Activated CD8-positive, alpha-beta memory T cell treated with anti-CD3 and anti-CD28 coated beads for 24 hours (primary cell): Measurements from ENCODE around the gene ZCWPW1.
"Not testable (repeated sequence)": the region's sequence is repeated elsewhere in the genome, so short reads cannot be mapped to it uniquely, and the experiment has no call there.

ENCODE experiments used
- DNase-seq: peaks from one replicate; pipeline ENCODE4 v3.0.0-alpha.2; 2020

The ZCWPW1 gene

DNA sequence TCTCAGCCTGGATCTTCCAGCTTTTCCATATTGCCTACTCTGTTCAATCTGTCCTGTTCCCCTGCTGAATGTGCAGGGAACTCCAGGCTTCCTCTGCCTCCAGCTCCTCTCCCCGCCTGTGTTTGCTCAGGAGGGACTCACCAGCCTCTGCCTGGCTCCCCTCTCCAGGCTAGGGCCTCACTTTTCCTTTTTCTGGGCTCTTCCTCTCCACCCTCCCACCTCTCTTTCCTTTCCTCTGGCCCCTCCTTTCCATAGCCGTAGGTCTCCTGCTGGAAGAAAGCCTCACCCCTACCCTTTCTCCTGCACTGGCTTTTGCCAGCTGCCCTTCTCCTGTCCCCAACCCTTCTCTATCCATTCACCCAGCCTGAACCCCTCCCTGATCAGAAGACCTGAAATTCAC lies 30.3 kb downstream of the ZCWPW1 start:
- DNase-seq: no peak

DNA sequence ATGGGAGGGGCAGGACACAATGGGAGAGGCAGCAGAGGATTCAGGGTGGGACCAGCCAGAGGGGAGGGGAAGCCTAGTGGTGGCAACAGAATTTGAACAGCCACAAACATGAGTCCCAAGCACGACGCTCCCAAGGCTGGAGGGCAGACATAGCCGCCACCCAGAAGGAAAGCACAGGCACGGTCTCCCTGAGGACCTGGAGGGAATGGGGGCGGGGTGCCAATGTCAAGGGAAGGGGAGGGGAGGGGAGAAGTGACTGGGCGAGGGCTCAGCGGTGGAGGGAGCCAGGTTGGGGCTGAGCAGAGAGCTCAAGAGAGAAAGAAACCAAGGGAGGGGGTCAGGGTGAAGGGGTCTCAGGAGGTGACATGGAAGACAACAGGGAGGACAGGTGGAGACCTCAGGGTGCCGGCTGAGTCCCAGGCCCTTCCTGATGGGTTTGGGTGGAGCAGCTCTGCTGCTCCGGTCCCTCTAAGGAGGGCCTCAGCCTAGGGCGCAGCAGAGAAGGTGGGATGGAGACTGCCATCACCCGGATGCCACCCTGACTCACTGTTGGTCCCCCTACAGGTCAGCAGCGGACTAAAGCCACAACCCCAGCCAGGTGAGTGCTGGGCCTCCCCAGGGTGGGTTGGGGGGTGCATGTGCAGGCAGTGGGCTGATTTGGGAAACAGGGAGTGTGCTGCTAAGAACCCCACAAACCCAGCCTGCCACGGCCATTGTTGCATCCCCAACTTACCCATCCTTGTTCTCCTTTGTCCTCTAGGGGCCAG lies 31.0 kb downstream of the ZCWPW1 start:
- no peak for DNase-seq

DNA sequence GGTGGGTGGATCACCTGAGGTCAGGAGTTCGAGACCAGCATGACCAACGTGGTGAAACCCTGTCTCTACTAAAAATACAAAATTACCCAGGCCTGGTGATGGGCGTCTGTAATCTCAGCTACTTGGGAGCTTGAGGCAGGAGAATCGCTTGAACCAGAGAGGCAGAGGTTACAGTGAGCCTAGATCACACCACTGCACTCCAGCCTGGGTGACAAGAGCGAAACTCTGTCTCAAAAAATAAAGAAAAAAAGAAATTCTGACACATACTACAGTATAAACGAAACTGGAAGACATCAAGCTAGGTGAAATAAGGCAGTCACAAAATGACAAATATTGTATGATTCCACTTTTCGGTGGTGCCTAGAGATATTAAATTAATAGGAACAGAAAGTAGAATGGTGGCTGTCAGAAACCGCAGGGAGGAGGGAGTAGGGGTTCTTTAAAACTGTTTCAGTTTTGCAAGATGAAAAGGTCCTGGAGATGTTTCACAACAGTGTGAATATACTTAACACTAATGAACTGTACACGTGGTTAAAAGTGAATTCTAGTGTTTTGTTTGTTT lies 32.0 kb downstream of the ZCWPW1 start:
- no peak for DNase-seq

DNA sequence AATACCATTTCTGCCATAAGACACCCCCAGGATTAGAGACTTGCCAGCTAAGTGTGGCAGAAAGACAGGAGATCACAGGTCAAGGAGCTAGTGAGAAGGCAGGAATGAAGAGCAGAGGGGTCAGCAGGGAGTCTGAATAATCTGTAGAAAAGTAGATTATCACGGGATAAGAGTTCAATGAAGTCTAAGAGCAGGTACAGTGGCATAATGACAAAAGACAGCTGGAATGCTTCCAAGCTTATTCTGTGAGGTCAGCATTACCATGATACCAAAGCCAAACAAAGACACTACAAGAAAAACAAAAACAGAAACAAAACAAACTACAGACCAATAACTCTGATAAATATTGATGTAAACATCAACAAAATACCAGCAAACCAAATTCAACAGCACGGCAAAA lies 34.4 kb downstream of the ZCWPW1 start:
- DNase-seq: no peak

DNA sequence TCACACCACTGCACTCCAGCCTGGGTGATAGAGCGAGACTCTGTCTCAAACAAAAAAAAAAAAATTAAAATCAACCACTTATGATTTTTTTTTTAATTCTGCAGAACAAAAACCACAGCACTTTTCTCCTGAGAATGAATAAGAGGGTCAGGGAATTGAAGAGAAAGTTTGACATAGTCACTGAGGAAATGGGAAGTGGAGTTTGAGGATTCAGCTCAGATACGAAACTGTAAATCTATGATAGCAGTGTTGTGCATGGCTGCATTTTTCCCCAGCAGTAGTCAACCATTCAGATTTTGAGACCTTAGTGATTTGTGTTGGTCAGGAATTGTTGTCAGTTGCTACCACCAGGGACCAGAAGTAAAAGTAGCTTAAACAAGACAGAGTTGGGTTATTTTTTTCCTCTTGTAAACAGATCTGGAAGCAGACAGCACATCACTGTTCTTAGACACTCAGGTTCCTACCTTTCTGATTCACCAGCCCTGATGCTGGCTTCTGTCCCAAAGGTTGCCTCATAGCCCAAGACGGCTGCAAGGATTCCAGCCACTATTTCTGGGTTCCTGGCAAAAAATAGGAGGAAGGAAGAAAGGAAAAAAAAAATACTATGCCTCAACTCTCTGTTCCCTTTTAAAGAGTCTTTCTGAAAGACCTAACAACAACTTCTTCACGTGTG lies 35.1 kb downstream of the ZCWPW1 start:
- DNase-seq: no peak

DNA sequence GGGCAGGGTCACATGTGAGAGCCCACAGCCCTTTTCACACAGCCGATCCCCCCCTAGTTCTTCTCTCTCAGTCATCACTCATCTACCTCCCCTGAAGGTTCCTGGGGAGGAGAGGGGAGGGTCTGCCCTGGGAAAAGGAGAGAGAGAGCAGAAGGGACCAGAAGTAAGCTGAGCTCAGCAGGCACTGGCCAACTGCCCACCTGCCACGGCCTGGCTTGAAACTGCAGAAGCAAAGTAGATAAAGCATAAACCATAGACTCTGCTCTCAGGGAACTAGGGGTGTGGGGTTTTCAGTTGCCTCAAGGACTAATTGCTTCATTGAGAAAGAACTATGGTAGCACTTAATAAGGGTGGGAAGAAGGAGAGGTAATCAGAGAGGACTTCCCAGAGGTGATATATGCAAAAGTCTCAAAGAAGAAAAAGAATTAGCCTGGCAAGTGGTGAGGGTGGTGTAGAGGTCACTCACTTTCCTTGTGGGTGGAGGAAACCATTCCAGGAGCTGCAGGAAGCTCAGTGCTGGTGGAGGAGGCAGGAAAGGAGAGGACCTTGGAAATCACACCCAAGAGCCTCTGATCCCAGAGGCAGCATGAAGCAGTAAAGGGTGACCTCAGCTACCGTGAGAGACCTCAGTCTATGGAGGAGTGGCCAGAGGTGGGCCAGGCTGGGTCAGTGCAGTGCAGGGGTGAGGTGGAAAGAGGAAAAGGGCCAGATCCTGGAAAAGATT lies 38.1 kb downstream of the ZCWPW1 start:
- DNase-seq: no peak

DNA sequence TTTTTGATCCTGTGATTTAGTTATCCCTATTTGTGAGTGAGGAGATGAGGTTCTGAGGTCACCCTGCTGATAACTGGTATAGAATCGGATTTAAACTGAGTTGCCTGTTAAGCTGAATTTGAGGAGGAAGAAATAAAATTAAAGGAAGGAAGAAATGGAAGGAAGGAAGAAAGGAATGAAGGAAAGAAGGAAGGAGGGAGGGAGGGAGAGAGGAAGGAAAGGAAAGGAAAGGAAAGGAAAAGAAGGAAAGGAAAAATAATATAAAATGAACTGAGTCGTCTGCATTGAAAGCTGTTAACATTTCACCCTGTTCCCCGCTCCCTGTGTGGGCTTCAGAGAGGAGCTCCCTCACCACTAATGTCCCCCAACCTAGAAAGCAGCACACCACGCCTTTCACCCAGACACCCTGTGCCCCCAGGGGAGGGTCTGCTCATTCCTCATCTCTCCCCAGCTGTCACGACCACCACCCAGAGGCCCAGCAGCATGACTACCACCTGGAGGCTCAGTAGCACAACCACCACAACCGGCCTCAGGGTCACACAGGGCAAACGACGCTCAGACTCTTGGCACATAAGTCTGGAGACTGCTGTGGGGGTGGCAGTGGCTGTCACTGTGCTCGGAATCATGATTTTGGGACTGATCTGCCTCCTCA lies 38.9 kb downstream of the ZCWPW1 start:
- no peak for DNase-seq

DNA sequence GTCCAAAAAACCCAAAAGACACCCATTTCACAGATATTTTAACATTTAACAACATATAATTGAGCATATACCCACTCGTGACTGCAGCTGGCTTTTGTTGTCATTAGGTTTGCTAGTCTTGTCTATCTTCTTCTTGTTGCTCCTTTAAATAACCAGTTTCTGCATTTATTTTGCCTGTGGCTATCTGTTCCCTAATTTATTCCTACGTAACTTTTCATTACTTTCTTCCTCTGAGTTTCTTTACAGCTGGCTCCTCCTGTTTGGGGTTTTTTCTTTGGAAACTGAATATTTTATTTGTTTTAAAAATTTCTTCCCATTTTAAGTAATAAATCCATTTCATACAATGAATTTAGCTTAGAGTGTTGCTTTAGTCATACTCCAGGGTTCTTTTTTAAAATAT lies 40.8 kb downstream of the ZCWPW1 start:
- DNase-seq: no peak

DNA sequence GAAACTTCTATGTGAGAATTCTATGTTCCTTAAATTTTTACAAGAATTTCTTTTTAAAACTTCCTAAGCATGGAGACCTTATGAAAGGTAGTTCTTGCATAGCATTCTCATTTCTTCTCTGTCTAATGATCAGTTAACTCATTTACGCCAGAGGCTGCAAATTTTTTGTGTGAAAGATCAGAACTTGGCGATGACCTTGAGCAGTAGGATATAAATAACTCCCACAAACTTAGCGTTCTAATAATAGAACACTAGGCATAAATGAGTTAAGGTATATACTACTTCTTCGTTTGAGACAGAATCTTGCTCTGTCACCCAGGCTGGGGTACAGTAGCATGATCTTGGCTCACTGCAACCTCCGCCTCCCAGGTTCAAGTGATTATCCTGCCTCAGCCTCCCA lies 41.6 kb downstream of the ZCWPW1 start:
- DNase-seq: no peak

DNA sequence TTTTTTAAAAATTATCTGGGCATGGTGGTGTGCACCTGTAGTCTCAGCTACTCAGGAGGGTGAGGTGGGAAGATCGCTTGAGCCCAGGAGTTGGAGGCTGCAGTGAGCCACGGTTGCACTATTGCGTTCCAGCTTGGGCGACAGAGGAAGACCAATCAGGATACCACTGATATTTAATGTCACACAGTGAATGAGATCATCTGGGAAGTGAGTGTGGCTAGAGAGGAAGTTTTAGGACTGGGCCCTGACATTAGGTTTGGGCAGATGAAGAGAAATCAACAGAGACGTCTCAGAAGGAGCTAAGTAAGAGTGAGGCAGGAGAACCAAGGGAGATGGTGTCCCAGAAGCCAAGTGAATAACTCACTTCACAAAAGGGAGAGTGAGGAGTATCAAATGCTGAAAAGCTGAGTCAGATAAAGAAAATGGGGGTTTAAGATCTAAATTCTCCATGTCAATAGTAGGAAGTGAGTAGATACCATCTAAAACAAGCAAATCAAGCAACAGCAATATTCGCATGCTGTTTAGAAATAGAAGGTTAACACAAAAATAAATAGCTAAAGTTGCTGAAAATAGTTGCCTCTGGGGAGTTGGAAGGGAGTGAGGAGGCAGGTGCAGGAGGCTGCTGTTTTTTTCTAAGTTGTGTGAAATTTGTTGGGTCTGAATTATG lies 43.7 kb downstream of the ZCWPW1 start:
- no peak for DNase-seq

DNA sequence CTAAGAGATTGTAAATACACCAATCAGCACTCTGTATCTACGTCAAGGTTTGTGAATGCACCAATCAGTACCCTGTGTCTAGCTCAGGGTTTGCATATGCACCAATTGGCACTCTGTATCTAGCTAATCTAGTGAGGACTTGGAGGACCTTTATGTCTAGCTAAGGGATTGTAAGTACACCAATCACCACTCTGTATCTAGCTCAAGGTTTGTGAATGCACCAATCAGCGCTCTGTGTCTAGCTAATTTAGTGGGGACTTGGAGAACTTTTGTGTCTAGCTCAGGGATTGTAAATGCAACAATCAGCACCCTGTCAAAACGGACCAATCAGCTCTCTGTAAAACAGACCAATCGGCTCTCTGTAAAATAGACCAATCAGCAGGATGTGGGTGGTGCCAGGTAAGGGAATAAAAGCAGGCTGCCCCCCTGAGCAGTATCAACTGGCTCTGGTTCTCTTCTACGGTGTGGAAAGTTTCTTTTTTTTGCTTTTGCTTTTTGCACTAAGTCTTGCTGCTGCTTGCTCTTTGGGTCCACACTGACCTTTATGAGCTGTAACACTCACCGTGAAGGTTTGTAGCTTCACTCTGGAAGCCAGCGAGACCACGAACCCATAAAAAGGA lies 46.2 kb downstream of the ZCWPW1 start:
- DNase-seq: not testable (repeated sequence)

DNA sequence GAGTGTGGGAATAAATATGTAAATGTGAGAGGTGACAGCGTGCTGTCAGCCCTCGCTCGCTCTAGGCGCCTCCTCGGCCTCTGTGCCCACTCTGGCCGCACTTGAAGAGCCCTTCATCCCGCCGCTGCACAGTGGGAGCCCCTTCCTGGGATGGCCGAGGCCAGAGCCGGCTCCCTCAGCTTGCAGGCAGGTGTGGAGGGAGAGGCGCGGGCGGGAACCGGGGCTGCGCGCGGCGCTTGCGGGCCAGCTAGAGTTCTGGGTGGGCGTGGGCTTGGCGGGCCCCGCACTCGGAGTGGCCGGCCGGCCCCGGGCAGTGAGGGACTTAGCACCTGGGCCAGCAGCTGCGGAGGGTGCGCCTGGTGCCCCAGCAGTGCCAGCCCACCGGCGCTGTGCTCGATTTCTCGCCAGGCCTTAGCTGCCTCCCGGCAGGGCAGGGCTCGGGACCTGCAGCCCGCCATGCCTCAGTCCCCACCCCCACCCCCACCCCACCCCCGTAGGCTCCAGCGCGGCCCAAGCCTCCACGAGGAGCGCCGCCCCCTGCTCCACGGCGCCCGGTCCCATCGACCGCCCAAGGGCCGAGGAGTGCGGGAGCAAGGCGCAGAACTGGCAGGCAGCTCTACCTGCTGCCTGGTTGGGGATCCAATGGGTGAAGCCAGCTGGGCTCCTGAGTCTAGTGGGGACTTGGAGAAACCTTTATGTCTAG lies 46.8 kb downstream of the ZCWPW1 start:
- DNase-seq: not testable (repeated sequence)

DNA sequence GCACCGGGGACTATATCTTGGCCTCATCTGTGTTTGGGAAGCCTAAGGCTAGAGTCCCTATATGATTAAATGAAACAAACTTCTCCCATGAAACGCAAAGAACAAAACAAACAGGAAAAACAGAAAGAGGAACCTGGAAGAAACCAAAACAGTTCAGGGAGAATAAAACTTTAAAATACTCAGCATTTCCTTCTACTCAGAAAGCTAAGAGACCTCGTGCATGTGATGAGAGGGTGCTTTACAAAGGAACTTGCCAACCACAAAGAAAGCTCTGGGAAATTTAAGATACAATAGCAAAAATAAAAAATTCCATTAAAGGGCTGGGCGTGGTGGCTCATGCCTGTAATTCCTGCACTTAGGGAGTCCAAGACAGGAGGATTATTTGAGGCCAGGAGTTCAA lies 48.3 kb downstream of the ZCWPW1 start:
- no peak for DNase-seq

DNA sequence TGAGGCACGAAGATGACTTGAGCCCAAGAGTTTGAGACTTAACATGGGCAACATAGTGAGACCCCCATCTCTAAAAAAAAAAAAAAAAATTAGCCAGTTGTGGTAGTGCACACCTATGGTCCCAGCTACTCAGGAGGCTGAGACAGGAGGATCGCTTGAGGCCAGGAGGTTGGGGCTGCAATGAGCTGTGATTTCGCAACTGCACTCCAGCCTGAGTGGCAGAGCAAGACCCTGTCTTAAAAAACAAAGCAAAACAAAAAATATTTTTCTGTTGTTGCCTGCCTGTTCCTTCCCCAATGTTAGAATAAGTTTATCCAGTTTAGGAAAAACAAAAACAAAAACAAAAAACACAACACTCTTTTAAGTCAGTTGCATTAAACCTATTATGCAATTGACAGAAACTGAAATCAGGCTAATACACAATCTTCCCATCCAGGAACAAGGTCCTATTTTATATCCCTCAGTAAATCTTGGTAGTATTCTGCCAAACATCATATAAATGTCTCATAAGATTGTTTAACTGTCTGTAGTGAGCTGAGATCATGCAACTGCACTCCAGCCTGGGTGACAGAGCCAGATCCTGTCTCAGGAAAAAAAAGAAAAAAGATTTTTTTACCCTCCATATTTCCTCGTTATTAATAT lies 50.3 kb downstream of the ZCWPW1 start:
- no peak for DNase-seq

DNA sequence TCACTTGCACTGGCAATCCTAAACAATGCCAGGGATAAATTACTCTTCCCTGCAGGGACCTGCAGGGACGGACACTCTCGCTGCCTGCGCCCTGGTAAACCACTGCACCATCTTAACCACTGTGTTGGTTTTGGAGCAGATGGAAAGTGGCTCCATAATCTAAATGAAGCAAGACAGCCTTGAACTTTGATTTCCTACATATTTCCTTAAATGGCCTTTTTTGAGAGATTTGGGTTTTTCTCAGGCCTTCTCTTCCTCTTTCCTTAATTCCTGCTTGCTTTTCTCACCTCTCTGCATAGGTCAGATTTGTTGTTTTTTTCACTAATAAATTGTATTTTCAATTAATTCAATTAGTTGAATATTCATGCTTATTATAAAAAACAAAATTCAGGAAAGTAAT lies 52.4 kb downstream of the ZCWPW1 start:
- no peak for DNase-seq

DNA sequence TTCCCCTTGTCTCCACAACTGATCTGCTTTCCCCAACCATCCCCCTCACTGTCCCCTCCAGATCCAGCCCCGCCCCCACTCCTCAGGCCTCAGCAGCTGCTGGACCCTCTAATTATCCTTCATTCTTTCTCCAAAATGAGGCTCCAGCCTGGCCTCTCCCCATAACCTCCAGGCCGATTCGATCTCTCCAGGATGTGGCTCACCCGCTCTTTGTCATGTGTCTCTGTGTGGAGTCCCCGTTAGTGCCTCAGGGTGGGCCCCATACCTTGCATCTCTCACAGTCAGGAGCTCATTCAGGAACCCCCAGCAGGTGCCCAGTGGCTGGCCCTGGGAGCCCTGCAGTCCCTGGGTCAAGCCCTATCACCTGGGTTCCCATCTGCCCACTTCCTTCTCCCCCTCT lies 53.9 kb downstream of the ZCWPW1 start:
- no peak for DNase-seq

DNA sequence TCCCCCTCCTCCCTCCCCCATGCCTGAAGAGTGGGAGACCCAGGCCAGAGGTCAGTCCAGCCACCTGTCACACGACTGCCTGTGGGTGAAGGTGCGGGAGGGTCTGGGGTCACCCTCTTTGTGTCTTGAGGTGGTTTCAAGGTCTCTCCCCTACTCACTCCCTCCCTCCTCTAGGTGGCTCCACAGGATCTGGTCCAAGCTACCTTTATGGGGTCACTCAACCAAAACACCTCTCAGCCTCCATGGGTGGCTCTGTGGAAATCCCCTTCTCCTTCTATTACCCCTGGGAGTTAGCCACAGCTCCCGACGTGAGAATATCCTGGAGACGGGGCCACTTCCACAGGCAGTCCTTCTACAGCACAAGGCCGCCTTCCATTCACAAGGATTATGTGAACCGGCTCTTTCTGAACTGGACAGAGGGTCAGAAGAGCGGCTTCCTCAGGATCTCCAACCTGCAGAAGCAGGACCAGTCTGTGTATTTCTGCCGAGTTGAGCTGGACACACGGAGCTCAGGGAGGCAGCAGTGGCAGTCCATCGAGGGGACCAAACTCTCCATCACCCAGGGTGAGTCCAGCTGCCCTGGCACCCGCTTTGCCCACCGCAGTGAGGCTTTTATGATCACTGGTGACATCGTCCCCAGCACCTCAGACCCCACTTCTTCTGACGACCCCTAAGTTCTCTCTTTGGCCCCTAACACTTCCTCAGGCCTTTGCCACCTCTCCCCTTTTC lies 54.5 kb downstream of the ZCWPW1 start:
- not testable (repeated sequence) for DNase-seq

DNA sequence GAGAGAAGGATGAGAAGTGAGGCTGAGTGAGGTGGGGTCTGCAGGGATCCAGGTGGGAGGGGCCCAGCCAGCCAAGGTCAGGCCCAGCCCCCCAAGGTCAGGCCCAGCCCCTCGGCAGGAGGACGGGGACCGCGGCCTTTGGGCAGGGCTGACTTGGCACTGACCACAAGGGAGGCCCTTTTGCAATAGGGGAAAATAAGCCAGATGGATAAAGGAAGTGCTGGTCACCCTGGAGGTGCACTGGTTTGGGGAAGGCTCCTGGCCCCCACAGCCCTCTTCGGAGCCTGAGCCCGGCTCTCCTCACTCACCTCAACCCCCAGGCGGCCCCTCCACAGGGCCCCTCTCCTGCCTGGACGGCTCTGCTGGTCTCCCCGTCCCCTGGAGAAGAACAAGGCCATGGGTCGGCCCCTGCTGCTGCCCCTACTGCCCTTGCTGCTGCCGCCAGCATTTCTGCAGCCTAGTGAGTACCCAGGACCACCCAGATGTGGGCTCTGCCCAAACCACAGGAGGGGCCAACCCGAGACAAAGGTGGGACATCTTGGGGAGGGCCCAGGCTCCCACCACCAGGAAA lies 55.2 kb downstream of the ZCWPW1 start, which contains the start of gene PILRA:
Gene PILRA, plus strand, starts transcription at position 227 of the 571 bp plus-strand sequence. Its CDS starts 170 bp downstream, at position 397.
- DNase-seq: no peak

DNA sequence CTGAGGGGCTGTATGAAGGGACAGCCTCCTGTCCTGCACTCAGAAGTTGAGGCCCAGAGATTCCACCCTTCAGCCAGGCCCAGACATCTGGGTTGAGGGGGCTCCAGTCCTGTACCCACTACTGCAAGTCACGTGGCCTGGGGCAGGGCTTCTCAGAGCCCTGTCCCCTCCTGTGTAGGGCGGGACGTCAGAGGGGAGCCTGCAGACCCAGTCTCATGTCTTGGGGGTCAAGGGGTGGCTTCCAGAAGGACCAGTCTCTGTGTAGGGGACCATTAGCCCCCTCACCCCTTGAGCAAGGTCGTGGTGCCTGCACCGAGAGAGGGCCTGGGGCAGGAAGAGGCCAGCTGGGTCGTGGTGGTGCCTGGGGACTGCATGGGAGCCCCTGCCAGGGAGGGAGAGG lies 55.8 kb downstream of the ZCWPW1 start:
- no peak for DNase-seq

DNA sequence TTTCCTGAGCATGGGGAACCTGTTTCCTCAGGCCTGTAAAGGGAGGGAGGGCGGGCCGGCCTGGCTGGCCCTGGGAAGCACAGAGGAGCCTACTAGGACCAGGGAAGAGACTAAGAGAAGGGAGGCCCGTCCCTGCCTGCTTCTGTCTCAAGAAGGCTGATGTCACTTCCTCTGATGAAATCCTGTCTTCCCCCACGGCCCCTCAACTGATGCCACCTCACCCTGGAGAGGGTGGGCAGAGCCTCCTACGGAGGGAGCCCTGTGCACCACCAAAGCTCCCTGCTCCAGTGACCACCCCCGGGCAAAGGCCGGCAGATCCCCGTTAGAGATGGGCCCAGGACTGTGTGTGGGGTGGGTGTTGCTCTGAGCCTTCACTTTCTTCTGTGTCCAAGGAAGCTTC lies 56.2 kb downstream of the ZCWPW1 start:
- DNase-seq: peak; percentile 75
